Stimulated activated naive CD8-positive, alpha-beta T cell treated with anti-CD3 and anti-CD28 coated beads, Interleukin-15, Interleukin-2, amounts not matched to agents 100 U/mL and 50 U/mL, for 24 hours (primary cell): ENCODE results near the gene CAMSAP3.

Source experiments
- ATAC-seq: fragments of 150-1000 bp; cut with Tn5 transposase; one replicate; pipeline ENCODE4 v1.10.0; 2021
- DNase-seq: peaks from one replicate; pipeline ENCODE4 v3.0.0; 2021

Gene CAMSAP3

GRCh38 chr19:7648265-7649014 lies 52.8 kb downstream of the CAMSAP3 start:
- no peak for ATAC-seq
- no peak for DNase-seq

- ATAC-seq (no peak), DNase-seq (no peak)
Measured at GRCh38 chr19:7650148-7650547, 54.5 kb downstream of the CAMSAP3 start.

GRCh38 chr19:7652061-7652641 lies 56.5 kb downstream of the CAMSAP3 start:
- peak; percentile 73 for ATAC-seq

GRCh38 chr19:7654401-7654800 lies 58.7 kb downstream of the CAMSAP3 start:
- DNase-seq = no peak
- ATAC-seq = no peak

More at GRCh38 chr19:7652061-7652641, 56.5 kb downstream of the CAMSAP3 start:
- peak; percentile 88 for DNase-seq

GRCh38 chr19:7655581-7655980 lies 59.9 kb downstream of the CAMSAP3 start:
- DNase-seq (no peak), ATAC-seq (no peak)

DNA sequence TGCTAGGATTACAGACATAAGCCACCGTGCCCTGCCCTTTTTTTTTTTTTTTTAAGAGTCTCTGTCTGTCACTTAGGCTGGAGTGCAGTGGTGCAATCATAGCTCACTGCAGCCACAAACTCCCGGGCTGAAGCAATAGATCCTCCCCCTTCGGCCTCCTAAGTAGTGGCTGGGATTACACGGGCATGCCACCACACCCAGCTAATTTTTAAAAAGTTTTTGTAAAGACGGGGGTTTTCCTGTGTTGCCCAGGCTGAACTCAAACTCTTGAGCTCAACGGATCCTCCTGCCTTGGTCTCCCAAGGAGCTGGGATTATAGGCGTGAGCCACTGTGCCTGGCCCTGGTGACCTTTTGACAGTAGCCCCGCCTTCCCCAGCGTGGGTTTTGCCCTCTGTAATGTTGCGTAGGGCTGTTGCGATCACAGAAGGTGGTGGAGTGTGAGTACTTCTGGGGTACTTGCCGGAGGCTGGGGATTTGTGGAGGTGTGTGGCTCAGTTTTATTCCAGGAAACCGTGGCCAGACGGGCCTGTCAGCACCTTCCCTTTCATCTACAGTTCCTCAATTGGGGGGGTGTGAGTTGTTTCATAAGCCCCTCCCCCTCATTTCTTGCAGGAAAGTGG lies 61.6 kb downstream of the CAMSAP3 start:
- DNase-seq (peak; percentile 74), ATAC-seq (peak; percentile 84)

GRCh38 chr19:7658219-7658686 lies 62.6 kb downstream of the CAMSAP3 start:
- ATAC-seq = peak; percentile 84
- DNase-seq = peak; percentile 53

GRCh38 chr19:7661744-7662538 lies 66.3 kb downstream of the CAMSAP3 start:
- ATAC-seq = no peak

DNA sequence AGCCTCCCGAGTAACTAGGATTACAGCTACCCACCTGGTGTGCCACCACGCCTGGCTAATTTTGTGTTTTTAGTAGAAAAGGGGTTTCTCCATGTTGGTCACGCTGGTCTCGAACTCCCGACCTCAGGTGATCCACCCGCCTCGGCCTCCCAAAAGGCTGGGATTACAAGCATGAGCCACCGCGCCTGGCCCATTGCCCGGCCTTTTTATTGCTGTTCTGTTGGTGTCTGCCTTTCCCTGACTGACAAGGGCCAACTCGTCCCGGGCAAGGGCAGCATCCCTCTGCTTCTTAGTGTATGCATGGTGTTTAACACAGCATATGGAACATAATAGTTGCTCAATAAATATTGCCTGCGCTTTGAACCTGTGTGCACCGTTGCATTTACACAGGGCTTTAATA lies 67.0 kb downstream of the CAMSAP3 start:
- ATAC-seq (no peak), DNase-seq (no peak)

More at GRCh38 chr19:7661744-7662538, 66.3 kb downstream of the CAMSAP3 start:
- no peak for DNase-seq

DNA sequence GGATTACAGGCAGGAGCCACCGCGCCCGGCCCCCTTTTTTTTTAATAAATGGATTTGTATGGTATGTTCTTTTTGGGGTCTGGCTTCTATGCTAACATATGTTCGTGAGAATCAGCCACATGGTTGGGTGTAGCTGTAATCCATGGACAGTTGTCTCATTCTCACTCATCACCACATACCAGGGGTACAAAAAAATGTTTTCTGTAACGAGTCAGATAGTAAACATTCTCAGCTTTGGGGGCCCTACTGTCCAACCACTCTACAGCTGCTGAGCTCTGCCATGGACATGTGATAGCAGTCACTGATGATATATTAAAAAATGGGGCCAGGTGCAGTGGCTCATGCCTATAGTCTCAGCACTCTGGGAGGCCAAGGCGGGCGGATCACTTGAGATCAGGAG lies 68.0 kb downstream of the CAMSAP3 start:
- ATAC-seq (no peak), DNase-seq (no peak)

GRCh38 chr19:7665076-7665475 lies 69.4 kb downstream of the CAMSAP3 start:
- no peak for ATAC-seq
- DNase-seq = no peak
